Ascending aorta (tissue), 2 donors: ENCODE measurements around the gene SCG5. TPM values are rescaled to one million over a fixed set of nuclear protein-coding genes. Genes with fewer than 3 reads are reported as not detected.

Experiments
- DNase-seq, 2 donors: peaks; one replicate each; pipeline ENCODE4 v3.0.0-alpha.2; 2019; ENCODE audit warnings: low spot score in 2 of 2
- H3K27ac ChIP-seq, 2 donors: fragments of 200-600 bp; sonication (generic); one replicate each; pipeline ENCODE4 v1.5.1; 2016 to 2017; ENCODE audit warnings: mild to moderate bottlenecking in 1 of 2
- H3K27me3 ChIP-seq: fragments of 200-600 bp; sonication (generic); one replicate; pipeline ENCODE4 v1.5.1; 2017
- H3K36me3 ChIP-seq, 2 donors: fragments of 200-600 bp; sonication (generic); one replicate each; pipeline ENCODE4 v1.5.1; 2016
- H3K4me1 ChIP-seq, 2 donors: fragments of 200-600 bp; sonication (generic); one replicate each; pipeline ENCODE4 v1.5.1; 2016 to 2017; ENCODE audit warnings: mild to moderate bottlenecking in 1 of 2
- H3K4me3 ChIP-seq, 2 donors: fragments of 200-600 bp; sonication (generic); one replicate each; pipeline ENCODE4 v1.5.1; 2016 to 2017; ENCODE audit warnings: mild to moderate bottlenecking in 1 of 2
- H3K9me3 ChIP-seq, 2 donors: fragments of 200-600 bp; sonication (generic); one replicate each; pipeline ENCODE4 v1.5.1; 2016
- CTCF ChIP-seq, 3 experiments: fragments of 200-600 bp in 2 of 3; fragments of 450-650 bp in 1 of 3; sonication (generic) in 2 of 3; IDR thresholded peaks; one replicate each; pipeline ENCODE4 v1.5.1; 2016 to 2019; ENCODE audit warnings: antibody characterized with exemption in 3 of 3, mild to moderate bottlenecking in 1 of 3, moderate library complexity in 1 of 3
- intact Hi-C: fragments of 100-400 bp; cut with DNase I; formaldehyde crosslinking; loops from one replicate; pipeline ENCODE4 v1.15.1; 2023
- total RNA-seq: library from RNA; depleted of rRNA; stranded (reverse); fragments of >200 nt; gene quantifications from one replicate; pipeline ENCODE4 v1.1.0, GENCODE V29; 2016

The SCG5 gene
- total RNA-seq, 1 donor from 2014 or later, result not detected

DNA sequence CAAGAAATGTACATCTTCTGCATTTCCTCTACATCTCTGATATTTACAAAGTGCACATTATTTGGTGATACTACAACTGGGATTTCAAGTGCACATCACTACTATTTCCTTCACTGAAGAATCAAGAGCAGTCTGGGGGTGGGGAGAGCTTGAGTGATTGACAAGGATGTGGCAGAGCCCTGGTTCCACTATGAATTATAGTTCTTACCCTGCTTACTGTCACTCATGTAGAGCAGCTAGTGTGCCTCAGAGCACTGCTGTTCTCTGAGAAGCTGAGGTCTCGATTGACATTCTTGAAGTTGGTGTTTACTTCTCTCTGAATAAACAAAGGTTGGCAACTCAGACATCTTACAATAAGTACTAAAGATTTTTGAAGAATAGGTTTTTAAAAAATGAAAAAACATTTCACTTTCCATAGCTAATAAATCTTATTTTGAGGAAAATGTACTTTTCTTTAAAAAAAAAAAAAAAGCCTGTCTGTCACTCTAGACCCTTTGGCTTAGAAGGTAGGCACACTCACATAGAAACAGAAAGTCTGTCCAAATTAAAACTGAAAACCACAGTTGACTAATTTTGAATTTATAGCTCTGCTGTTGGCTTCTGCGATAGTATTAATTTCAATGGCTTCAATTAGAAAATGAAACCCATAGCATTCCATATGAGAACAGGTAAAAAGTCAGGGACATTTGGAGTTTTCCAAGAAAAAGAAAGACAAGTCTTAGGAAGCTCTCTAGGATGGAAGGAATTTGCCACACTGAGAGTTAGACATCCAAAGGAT is 81.8 kb downstream of the SCG5 start:
- no peak for DNase-seq

DNA sequence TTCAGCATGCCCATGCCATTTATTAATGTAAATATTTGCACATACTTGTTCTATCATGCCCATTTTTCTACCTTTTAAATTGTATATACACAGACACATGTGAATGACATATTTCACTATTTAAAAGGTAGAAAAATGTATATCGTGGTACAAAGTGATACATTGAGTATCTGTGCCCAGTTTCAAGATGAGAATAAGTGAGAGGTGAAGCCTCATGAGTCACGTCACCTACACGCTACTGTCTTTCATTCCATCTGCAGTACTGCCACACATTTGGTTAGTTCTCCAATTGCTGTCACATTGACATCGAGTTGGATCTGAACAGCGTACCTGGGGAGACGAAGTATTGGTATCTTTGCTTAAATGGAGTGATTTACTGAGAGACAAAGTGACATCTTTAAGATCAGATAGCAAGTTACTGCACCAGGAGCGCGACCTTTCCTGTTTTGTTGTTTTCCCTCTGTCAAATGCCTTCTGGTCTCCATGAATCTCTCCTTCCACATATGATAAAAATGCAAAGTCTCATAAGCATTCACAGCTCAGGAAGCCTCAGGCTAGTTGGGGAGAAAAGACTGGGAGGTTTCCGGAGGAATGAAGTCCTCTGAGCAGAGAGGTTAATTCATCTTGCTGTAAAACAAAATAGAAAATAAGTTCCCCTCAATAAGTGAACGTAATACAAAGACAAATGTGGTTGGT is 88.3 kb downstream of the SCG5 start:
- H3K4me1 ChIP-seq, result no peaks in the 10 kb centered on the region
- intact Hi-C loops, result no loop called here
- H3K9me3 ChIP-seq, result peaks cover 0 to 6% of the 10 kb centered on the region in 2 donors
- no peak for TF ChIP-seq CTCF (IDR thresholded peaks at IDR 0.05)
- no peak overlapping the region for H3K27ac ChIP-seq
- no peaks in the 10 kb centered on the region for H3K36me3 ChIP-seq
- DNase-seq, result no peak
- H3K27me3 ChIP-seq, result no peaks in the 10 kb centered on the region
- no peak overlapping the region for H3K4me3 ChIP-seq

More for the DNA sequence above, 81.8 kb downstream of the SCG5 start:
- H3K27ac ChIP-seq, result no peak overlapping the region
- no peaks in the 10 kb centered on the region for H3K36me3 ChIP-seq
- H3K27me3 ChIP-seq, result peaks cover 3% of the 10 kb centered on the region
- no peaks in the 10 kb centered on the region for H3K4me1 ChIP-seq
- intact Hi-C loops, result no loop called here
- peaks cover 0 to 5% of the 10 kb centered on the region in 2 donors for H3K9me3 ChIP-seq
- TF ChIP-seq CTCF (IDR thresholded peaks at IDR 0.05), result no peak
- H3K4me3 ChIP-seq, result no peak overlapping the region

DNA sequence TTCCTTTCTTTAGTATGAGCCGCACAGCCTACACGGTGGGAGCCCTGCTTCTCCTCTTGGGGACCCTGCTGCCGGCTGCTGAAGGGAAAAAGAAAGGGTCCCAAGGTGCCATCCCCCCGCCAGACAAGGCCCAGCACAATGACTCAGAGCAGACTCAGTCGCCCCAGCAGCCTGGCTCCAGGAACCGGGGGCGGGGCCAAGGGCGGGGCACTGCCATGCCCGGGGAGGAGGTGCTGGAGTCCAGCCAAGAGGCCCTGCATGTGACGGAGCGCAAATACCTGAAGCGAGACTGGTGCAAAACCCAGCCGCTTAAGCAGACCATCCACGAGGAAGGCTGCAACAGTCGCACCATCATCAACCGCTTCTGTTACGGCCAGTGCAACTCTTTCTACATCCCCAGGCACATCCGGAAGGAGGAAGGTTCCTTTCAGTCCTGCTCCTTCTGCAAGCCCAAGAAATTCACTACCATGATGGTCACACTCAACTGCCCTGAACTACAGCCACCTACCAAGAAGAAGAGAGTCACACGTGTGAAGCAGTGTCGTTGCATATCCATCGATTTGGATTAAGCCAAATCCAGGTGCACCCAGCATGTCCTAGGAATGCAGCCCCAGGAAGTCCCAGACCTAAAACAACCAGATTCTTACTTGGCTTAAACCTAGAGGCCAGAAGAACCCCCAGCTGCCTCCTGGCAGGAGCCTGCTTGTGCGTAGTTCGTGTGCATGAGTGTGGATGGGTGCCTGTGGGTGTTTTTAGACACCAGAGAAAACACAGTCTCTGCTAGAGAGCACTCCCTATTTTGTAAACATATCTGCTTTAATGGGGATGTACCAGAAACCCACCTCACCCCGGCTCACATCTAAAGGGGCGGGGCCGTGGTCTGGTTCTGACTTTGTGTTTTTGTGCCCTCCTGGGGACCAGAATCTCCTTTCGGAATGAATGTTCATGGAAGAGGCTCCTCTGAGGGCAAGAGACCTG is 89.5 kb downstream of the SCG5 start:
- Histone ChIP-seq H3K27ac (no peak overlapping the region), H3K27me3 (no peaks in the 10 kb centered on the region), H3K36me3 (no peaks in the 10 kb centered on the region), H3K4me3 (no peak overlapping the region), H3K4me1 (no peaks in the 10 kb centered on the region), H3K9me3 (peaks cover 0 to 6% of the 10 kb centered on the region in 2 donors)
- intact Hi-C loops, result no loop called here
- no peak for DNase-seq
- TF ChIP-seq CTCF (IDR thresholded peaks at IDR 0.05), result no peak

- no peak for TF ChIP-seq CTCF (IDR thresholded peaks at IDR 0.05)
- DNase-seq, result no peak
- intact Hi-C loops, result no loop called here
- Histone ChIP-seq H3K4me1 (no peaks in the 10 kb centered on the region), H3K4me3 (no peak overlapping the region), H3K36me3 (no peaks in the 10 kb centered on the region), H3K27me3 (no peaks in the 10 kb centered on the region), H3K27ac (no peak overlapping the region), H3K9me3 (peaks cover 0 to 6% of the 10 kb centered on the region in 2 donors)
Measured at GRCh38 chr15:32732574-32733157, 91.2 kb downstream of the SCG5 start.

- no peak for TF ChIP-seq CTCF (IDR thresholded peaks at IDR 0.05)
- Histone ChIP-seq H3K36me3 (no peaks in the 10 kb centered on the region), H3K4me3 (no peak overlapping the region), H3K27ac (no peak overlapping the region), H3K27me3 (no peaks in the 10 kb centered on the region), H3K4me1 (no peaks in the 10 kb centered on the region), H3K9me3 (peaks cover 0 to 2% of the 10 kb centered on the region in 2 donors)
- no peak for DNase-seq
- intact Hi-C loops, result no loop called here
Measured at GRCh38 chr15:32733281-32733680, 91.8 kb downstream of the SCG5 start.
